ENCODE data around the gene NARF.
A peak's percentile ranks its signal among the peaks of the same experiment; 100 is the strongest.

The NARF gene

GRCh38 chr17:82412535-82413520, 45.7 kb upstream of the NARF start:
- Mint-ChIP-seq H3K4me1 (peaks cover 26% of the 10 kb centered on the region), H3K27ac (no peak overlapping the region), H3K4me3 (no peak overlapping the region), H3K9me3 (no peaks in the 10 kb centered on the region), H3K27me3 (ENCODE audit: low read depth, poor library complexity) (peaks cover 3% of the 10 kb centered on the region), H3K36me3 (ENCODE audit: low read depth) (peaks cover 8% of the 10 kb centered on the region)
- DNase-seq, result no peak
- TF ChIP-seq CTCF (IDR thresholded peaks at IDR 0.05), result no peak

GRCh38 chr17:82414548-82415281, 43.8 kb upstream of the NARF start:
- peaks cover 3% of the 10 kb centered on the region for H3K27me3 Mint-ChIP-seq (ENCODE audit: low read depth, poor library complexity)
- peaks cover 1% of the 10 kb centered on the region for H3K9me3 Mint-ChIP-seq
- H3K4me3 Mint-ChIP-seq, result no peak overlapping the region
- H3K27ac Mint-ChIP-seq, result no peak overlapping the region
- peaks cover 13% of the 10 kb centered on the region for H3K36me3 Mint-ChIP-seq (ENCODE audit: low read depth)
- DNase-seq, result peak; percentile 97
- peaks cover 21% of the 10 kb centered on the region for H3K4me1 Mint-ChIP-seq
- TF ChIP-seq CTCF (IDR thresholded peaks at IDR 0.05), result peak; percentile 57

- H3K27ac Mint-ChIP-seq, result no peak overlapping the region
- peaks cover 21% of the 10 kb centered on the region for H3K4me1 Mint-ChIP-seq
- peaks cover 19% of the 10 kb centered on the region for H3K36me3 Mint-ChIP-seq (ENCODE audit: low read depth)
- DNase-seq, result no peak
- no peak for TF ChIP-seq CTCF (IDR thresholded peaks at IDR 0.05)
- H3K4me3 Mint-ChIP-seq, result no peak overlapping the region
- peaks cover 7% of the 10 kb centered on the region for H3K27me3 Mint-ChIP-seq (ENCODE audit: low read depth, poor library complexity)
- peaks cover 7% of the 10 kb centered on the region for H3K9me3 Mint-ChIP-seq
Observed at GRCh38 chr17:82415336-82415735, 43.2 kb upstream of the NARF start.

GRCh38 chr17:82415786-82416185, 42.8 kb upstream of the NARF start:
- H3K27ac Mint-ChIP-seq, result no peak overlapping the region
- peaks cover 21% of the 10 kb centered on the region for H3K4me1 Mint-ChIP-seq
- no peak for TF ChIP-seq CTCF (IDR thresholded peaks at IDR 0.05)
- peaks cover 7% of the 10 kb centered on the region for H3K27me3 Mint-ChIP-seq (ENCODE audit: low read depth, poor library complexity)
- peaks cover 24% of the 10 kb centered on the region for H3K36me3 Mint-ChIP-seq (ENCODE audit: low read depth)
- no peak for DNase-seq
- peaks cover 9% of the 10 kb centered on the region for H3K9me3 Mint-ChIP-seq
- H3K4me3 Mint-ChIP-seq, result no peak overlapping the region

GRCh38 chr17:82416264-82416663, 42.3 kb upstream of the NARF start:
- Mint-ChIP-seq H3K27ac (no peak overlapping the region), H3K4me1 (peaks cover 21% of the 10 kb centered on the region), H3K27me3 (ENCODE audit: low read depth, poor library complexity) (peaks cover 7% of the 10 kb centered on the region), H3K9me3 (peaks cover 14% of the 10 kb centered on the region), H3K36me3 (ENCODE audit: low read depth) (peaks cover 29% of the 10 kb centered on the region), H3K4me3 (no peak overlapping the region)
- no peak for TF ChIP-seq CTCF (IDR thresholded peaks at IDR 0.05)
- DNase-seq, result no peak
